Smooth muscle cell (in vitro differentiated cells): ENCODE data around the gene SNTB2. TPM values are rescaled to one million over a fixed set of nuclear protein-coding genes. Genes with fewer than 3 reads are reported as not detected.
A peak's percentile ranks its signal among the peaks of the same experiment; 100 is the strongest.

ENCODE experiments used
- DNase-seq: peaks from one replicate; lab custom pipeline; 2025; ENCODE audit not compliant: unreplicated experiment; lab: John Stamatoyannopoulos, UW
- H2AFZ ChIP-seq: fragments of 200-600 bp; sonication (generic); 2 replicates; pipeline ENCODE4 v1.6.0; 2016; ENCODE audit warnings: antibody characterized with exemption, low read depth, mild to moderate bottlenecking
- H3F3A ChIP-seq: fragments of 200-600 bp; sonication (generic); 2 replicates; pipeline ENCODE4 v1.6.0; 2017; ENCODE audit warnings: antibody characterized with exemption, low read depth
- H3K27ac ChIP-seq: fragments of 200-600 bp; sonication (generic); 2 replicates; pipeline ENCODE4 v1.5.1; 2016; ENCODE audit warnings: low read depth, mild to moderate bottlenecking
- H3K27me3 ChIP-seq: fragments of 200-600 bp; sonication (generic); 2 replicates; pipeline ENCODE4 v1.6.1; 2016; ENCODE audit warnings: low read depth, mild to moderate bottlenecking
- H3K36me3 ChIP-seq: fragments of 200-600 bp; sonication (generic); 2 replicates; pipeline ENCODE4 v1.5.1; 2016; ENCODE audit warnings: low read depth
- H3K4me1 ChIP-seq: fragments of 200-600 bp; sonication (generic); 2 replicates; pipeline ENCODE4 v1.5.1; 2016; ENCODE audit warnings: low read depth
- H3K4me2 ChIP-seq: fragments of 200-600 bp; sonication (generic); 2 replicates; pipeline ENCODE4 v1.6.0; 2016; ENCODE audit warnings: mild to moderate bottlenecking
- H3K4me3 ChIP-seq: fragments of 200-600 bp; sonication (generic); 2 replicates; pipeline ENCODE4 v1.5.1; 2016; ENCODE audit warnings: mild to moderate bottlenecking
- H3K79me2 ChIP-seq: fragments of 200-600 bp; sonication (generic); 2 replicates; pipeline ENCODE4 v1.6.0; 2016; ENCODE audit warnings: low read depth, mild to moderate bottlenecking
- H3K9ac ChIP-seq: fragments of 200-600 bp; sonication (generic); 2 replicates; pipeline ENCODE4 v1.6.0; 2016; ENCODE audit warnings: low read depth
- H3K9me3 ChIP-seq: fragments of 200-600 bp; sonication (generic); replicated peaks from 2 replicates; pipeline ENCODE4 v1.5.1; 2016; ENCODE audit warnings: low read depth
- H4K20me1 ChIP-seq: fragments of 200-600 bp; sonication (generic); 2 replicates; pipeline ENCODE4 v1.6.0; 2016; ENCODE audit warnings: low read depth
- CTCF ChIP-seq: fragments of 200-600 bp; sonication (generic); IDR thresholded peaks from 2 replicates; pipeline ENCODE4 v1.5.1; 2017; ENCODE audit warnings: borderline replicate concordance, mild to moderate bottlenecking, antibody characterized with exemption; ENCODE audit not compliant: insufficient read depth, poor library complexity, severe bottlenecking
- WGBS: methylation state at CpG from one replicate; pipeline ENCODE4 v1.1.7; 2016; ENCODE audit warnings: low lambda C conversion rate; 5-methylcytosine and 5-hydroxymethylcytosine counted together
- polyA plus RNA-seq: library from polyadenylated mRNA; unstranded; fragments of >200 nt; fragmentation: Nextera tagmentation; extraction: Ambion mirVana; gene quantifications from 2 replicates; pipeline ENCODE4 v1.2.1, GENCODE V29; 2016
- total RNA-seq: library from RNA; depleted of rRNA; stranded (reverse); fragments of >200 nt; gene quantifications from 2 replicates; pipeline ENCODE4 v1.2.3, GENCODE V29; 2014

SNTB2 gene
- total and polyA plus RNA-seq, 2 experiments from 2014 or later = 17.1 to 25.9 TPM

- peaks cover 95% of the 10 kb centered on the region for H4K20me1 ChIP-seq
- H3K9ac ChIP-seq = no peak overlapping the region
- no peaks in the 10 kb centered on the region for H3K36me3 ChIP-seq
- no peaks in the 10 kb centered on the region for H3K27me3 ChIP-seq
- H3K4me3 ChIP-seq = no peak overlapping the region
- no peaks in the 10 kb centered on the region for H3F3A ChIP-seq
- peaks cover 75% of the 10 kb centered on the region for H3K79me2 ChIP-seq
- TF ChIP-seq CTCF = no peak
- H2AFZ ChIP-seq = no peak overlapping the region
- DNase-seq = no peak
- H3K4me1 ChIP-seq = peaks cover 7% of the 10 kb centered on the region
- no peak overlapping the region for H3K27ac ChIP-seq
- H3K4me2 ChIP-seq = peak overlapping the region; percentile 35
- no peaks in the 10 kb centered on the region for H3K9me3 ChIP-seq
Measured at GRCh38 chr16:69193855-69194254, 6.9 kb downstream of the SNTB2 start.

- no peak overlapping the region for H3K27ac ChIP-seq
- H3K9me3 ChIP-seq = no peaks in the 10 kb centered on the region
- no peaks in the 10 kb centered on the region for H3K27me3 ChIP-seq
- H3K9ac ChIP-seq = no peak overlapping the region
- H4K20me1 ChIP-seq = peaks cover 95% of the 10 kb centered on the region
- no peak overlapping the region for H2AFZ ChIP-seq
- H3K4me2 ChIP-seq = peak overlapping the region; percentile 48
- H3K4me3 ChIP-seq = no peak overlapping the region
- no peak for DNase-seq
- H3F3A ChIP-seq = no peaks in the 10 kb centered on the region
- H3K79me2 ChIP-seq = peaks cover 75% of the 10 kb centered on the region
- TF ChIP-seq CTCF = no peak
- peaks cover under 1% of the 10 kb centered on the region for H3K4me1 ChIP-seq
- no peaks in the 10 kb centered on the region for H3K36me3 ChIP-seq
Measured at GRCh38 chr16:69194488-69194887, 7.5 kb downstream of the SNTB2 start.

- over 99% methylated on average over 4 of the region's 4 CpGs for WGBS
- no peak for DNase-seq
- H3K27ac ChIP-seq = no peak overlapping the region
Measured at GRCh38 chr16:69195369-69196029, 8.5 kb downstream of the SNTB2 start.

More at GRCh38 chr16:69195369-69196029, 8.5 kb downstream of the SNTB2 start:
- TF ChIP-seq CTCF = no peak
- Histone ChIP-seq H3K27me3 (no peaks in the 10 kb centered on the region), H4K20me1 (peaks cover 95% of the 10 kb centered on the region), H2AFZ (no peak overlapping the region), H3K79me2 (peaks cover 77% of the 10 kb centered on the region), H3K9ac (no peak overlapping the region), H3K9me3 (no peaks in the 10 kb centered on the region), H3K4me1 (no peaks in the 10 kb centered on the region), H3F3A (no peaks in the 10 kb centered on the region), H3K36me3 (no peaks in the 10 kb centered on the region), H3K4me2 (no peak overlapping the region), H3K4me3 (no peak overlapping the region)
